NB4 (cell line): ENCODE results near the gene CACTIN.

Experiments used
- DNase-seq: peaks from one replicate; pipeline ENCODE4 v3.0.0; 2010; ENCODE audit warnings: low read depth
- H3K4me3 ChIP-seq: one replicate; pipeline ENCODE4 v1.5.1; 2011; ENCODE audit warnings: mild to moderate bottlenecking, low read depth, low read length, moderate library complexity
- CTCF ChIP-seq: IDR thresholded peaks from one replicate; pipeline ENCODE4 v1.5.1; 2012; ENCODE audit warnings: low read depth, low read length
- MAX ChIP-seq: IDR thresholded peaks from 2 replicates; pipeline ENCODE4 v1.6.1; 2011; ENCODE audit warnings: low read depth, low read length
- MYC ChIP-seq: IDR thresholded peaks from 2 replicates; pipeline ENCODE4 v1.6.1; 2011; ENCODE audit warnings: low read depth, low read length
- POLR2A ChIP-seq: IDR thresholded peaks from 2 replicates; pipeline ENCODE4 v1.6.1; 2011; ENCODE audit warnings: mild to moderate bottlenecking; ENCODE audit not compliant: insufficient read length; ENCODE audit errors: extremely low read depth

Gene CACTIN

GRCh38 chr19:3580156-3580934 lies 46.2 kb downstream of the CACTIN start:
- no peak for DNase-seq
- no peak for TF ChIP-seq CTCF
- no peak for TF ChIP-seq POLR2A
- TF ChIP-seq MAX, result no peak
- TF ChIP-seq MYC, result no peak
- no peak overlapping the region for H3K4me3 ChIP-seq

GRCh38 chr19:3578390-3578789 lies 48.2 kb downstream of the CACTIN start:
- no peak overlapping the region for H3K4me3 ChIP-seq
- no peak for DNase-seq
- TF ChIP-seq MAX (no peak), MYC (no peak), CTCF (no peak), POLR2A (no peak)

GRCh38 chr19:3577723-3578344 lies 48.8 kb downstream of the CACTIN start:
- no peak overlapping the region for H3K4me3 ChIP-seq
- no peak for DNase-seq
- no peak for TF ChIP-seq CTCF
- no peak for TF ChIP-seq POLR2A
- no peak for TF ChIP-seq MYC
- no peak for TF ChIP-seq MAX

- no peak for DNase-seq
- TF ChIP-seq MYC, result no peak
- no peak for TF ChIP-seq POLR2A
- TF ChIP-seq MAX, result no peak
- no peak for TF ChIP-seq CTCF
- no peak overlapping the region for H3K4me3 ChIP-seq
Measured at GRCh38 chr19:3576696-3577443, 49.7 kb downstream of the CACTIN start.

- no peak for DNase-seq
- TF ChIP-seq CTCF (no peak), MYC (no peak), MAX (no peak), POLR2A (no peak)
- H3K4me3 ChIP-seq, result no peak overlapping the region
Measured at GRCh38 chr19:3575949-3576673, 50.5 kb downstream of the CACTIN start.
